Calu3 (cell line): ENCODE data around the gene MMD2. TPM values are rescaled to one million over a fixed set of nuclear protein-coding genes. Genes with fewer than 3 reads are reported as not detected.
"Not testable (repeated sequence)": the region's sequence is repeated elsewhere in the genome, so short reads cannot be mapped to it uniquely, and the experiment has no call there.

ENCODE experiments used
- BruUV-seq: library from RNA; stranded (reverse); fragments of 400-500 nt; replicated peaks from 2 replicates; lab custom pipeline; 2021; lab: Mats Ljungman, UMichigan
- CTCF ChIA-PET: fragments of 300-600 bp; sonication (Branson Sonifier 250); formaldehyde crosslinking; loops from one replicate; lab custom pipeline; 2022; ENCODE audit warnings: antibody characterized with exemption; lab: Charles Lee
- DNase-seq: peaks from one replicate; pipeline ENCODE4 v3.0.0; 2022
- H3K27ac Mint-ChIP-seq: one replicate; pipeline ENCODE4 v1.8.0; 2022; ENCODE audit warnings: mixed read lengths; ENCODE audit not compliant: unreplicated experiment
- H3K27me3 Mint-ChIP-seq: one replicate; pipeline ENCODE4 v1.8.0; 2022; ENCODE audit warnings: mixed read lengths; ENCODE audit not compliant: unreplicated experiment
- H3K36me3 Mint-ChIP-seq: one replicate; pipeline ENCODE4 v1.8.0; 2022; ENCODE audit warnings: mild to moderate bottlenecking, moderate library complexity, mixed read lengths; ENCODE audit not compliant: insufficient read depth, unreplicated experiment
- H3K4me1 Mint-ChIP-seq: one replicate; pipeline ENCODE4 v1.8.0; 2022; ENCODE audit warnings: mild to moderate bottlenecking, low read depth, mixed read lengths; ENCODE audit not compliant: unreplicated experiment
- H3K4me3 Mint-ChIP-seq: one replicate; pipeline ENCODE4 v1.8.0; 2022; ENCODE audit warnings: mild to moderate bottlenecking, low read depth, moderate library complexity, mixed read lengths; ENCODE audit not compliant: unreplicated experiment
- H3K9me3 Mint-ChIP-seq: one replicate; pipeline ENCODE4 v1.8.0; 2022; ENCODE audit warnings: low read depth, mixed read lengths; ENCODE audit not compliant: unreplicated experiment
- CTCF ChIP-seq: fragments of 200-600 bp; IDR thresholded peaks from one replicate; pipeline ENCODE4 v1.8.0; 2022; ENCODE audit warnings: antibody characterized with exemption; ENCODE audit not compliant: unreplicated experiment
- intact Hi-C: fragments of 100-400 bp; cut with micrococcal nuclease; formaldehyde crosslinking; loops from one replicate; pipeline ENCODE4 v1.10.0; 2022; ENCODE audit not compliant: unreplicated experiment
- total RNA-seq: library from RNA; stranded (reverse); gene quantifications from 2 replicates; pipeline ENCODE4 v1.2.3, GENCODE V29; 2022

The MMD2 gene
- total RNA-seq, 1 experiment from 2014 or later = not detected

GRCh38 chr7:4973728-4974198 lies 14.8 kb upstream of the MMD2 start:
- Mint-ChIP-seq H3K36me3 (peaks cover 52% of the 10 kb centered on the region), H3K4me1 (peaks cover 9% of the 10 kb centered on the region), H3K9me3 (no peaks in the 10 kb centered on the region), H3K27me3 (no peaks in the 10 kb centered on the region), H3K27ac (peak overlapping the region; percentile 97), H3K4me3 (peak overlapping the region; percentile 97)
- no TSS peak for BruUV-seq
- TF ChIP-seq CTCF = peak; percentile 96
- peak; percentile 99 for DNase-seq
- intact Hi-C loops = loop anchor here (5.0 kb wide), 1 partner anchor 114 kb away; no protein-coding TSS in a partner anchor
- CTCF ChIA-PET = interaction anchor here (0.6 to 1.6 kb wide), 21 partner anchors 9 to 529 kb away, joined by 3 to 15 read pairs (median 3); partner anchors contain the start of genes RADIL and RBAK

- intact Hi-C loops = loop anchor here (5.0 kb wide), 1 partner anchor 115 kb away; no protein-coding TSS in a partner anchor
- not testable (repeated sequence) for H3K27me3 Mint-ChIP-seq, BruUV-seq
These were observed 13.5 kb upstream of the MMD2 start for GRCh38 chr7:4972446-4972845.

GRCh38 chr7:4965295-4966022 lies 6.5 kb upstream of the MMD2 start:
- Mint-ChIP-seq H3K4me3 (no peak overlapping the region), H3K9me3 (no peaks in the 10 kb centered on the region), H3K36me3 (no peaks in the 10 kb centered on the region), H3K27ac (no peak overlapping the region), H3K4me1 (no peaks in the 10 kb centered on the region), H3K27me3 (peaks cover 47% of the 10 kb centered on the region)
- intact Hi-C loops = no loop called here
- no peak for TF ChIP-seq CTCF
- no TSS peak for BruUV-seq
- DNase-seq = no peak
- CTCF ChIA-PET = interaction anchor here (0.6 to 1.4 kb wide), 3 partner anchors 8 to 82 kb away, joined by 3 to 5 read pairs (median 3); partner anchors contain the start of gene RADIL

More at GRCh38 chr7:4972446-4972845, 13.5 kb upstream of the MMD2 start:
- H3K4me3 Mint-ChIP-seq, H3K4me1 Mint-ChIP-seq, H3K27ac Mint-ChIP-seq, H3K9me3 Mint-ChIP-seq, DNase-seq: not testable (repeated sequence)
- CTCF ChIA-PET = interaction anchor here (0.6 kb wide), 1 partner anchor 1314 kb away, joined by 4 read pairs; no protein-coding TSS in a partner anchor
- peaks cover 39% of the 10 kb centered on the region for H3K36me3 Mint-ChIP-seq

DNA sequence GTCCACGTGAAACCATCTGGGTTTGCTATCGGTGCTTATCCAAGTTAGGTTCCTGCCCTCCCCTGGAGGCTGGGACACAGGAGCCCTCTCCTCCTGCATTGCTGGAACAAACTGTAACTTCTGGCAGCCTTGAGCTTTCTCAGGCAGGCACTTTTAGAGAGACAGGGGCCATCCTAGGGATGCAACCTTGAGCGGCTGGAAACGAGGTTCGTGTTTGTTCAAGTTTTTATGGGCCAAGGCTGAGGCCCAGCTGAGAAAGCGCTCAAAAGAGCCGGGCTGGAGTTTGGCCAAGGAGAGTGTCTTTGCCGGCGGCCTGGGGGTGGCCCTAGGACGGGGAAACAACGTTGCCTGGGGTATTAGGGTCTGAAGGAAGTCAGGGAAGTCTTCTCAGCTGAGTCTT lies 5.5 kb upstream of the MMD2 start:
- H3K4me3 Mint-ChIP-seq = no peak overlapping the region
- H3K27ac Mint-ChIP-seq = no peak overlapping the region
- H3K36me3 Mint-ChIP-seq = no peaks in the 10 kb centered on the region
- no TSS peak for BruUV-seq
- CTCF ChIA-PET = interaction anchor here (0.6 to 1.4 kb wide), 2 partner anchors 8 to 9 kb away, joined by 3 to 5 read pairs; no protein-coding TSS in a partner anchor
- intact Hi-C loops = no loop called here
- peaks cover 47% of the 10 kb centered on the region for H3K27me3 Mint-ChIP-seq
- DNase-seq = no peak
- H3K4me1 Mint-ChIP-seq = no peaks in the 10 kb centered on the region
- H3K9me3 Mint-ChIP-seq = no peaks in the 10 kb centered on the region
- TF ChIP-seq CTCF = no peak
